ENCODE results near the gene GHRH.
A peak's percentile ranks its signal among the peaks of the same experiment; 100 is the strongest.

GHRH gene

GRCh38 chr20:37207171-37207570 lies 54.4 kb downstream of the GHRH start:
- DNase-seq (ENCODE audit: low read depth) = no peak

GRCh38 chr20:37205794-37206193 lies 55.8 kb downstream of the GHRH start:
- no peak overlapping the region for H3K4me3 ChIP-seq (ENCODE audit: low read depth, low read length)
- TF ChIP-seq POLR2A (IDR thresholded peaks at IDR 0.05; ENCODE audit: extremely low read depth, insufficient read length) (no peak), MAX (IDR thresholded peaks at IDR 0.05; ENCODE audit: low read depth, low read length) (no peak), MYC (IDR thresholded peaks at IDR 0.05; ENCODE audit: low read depth, low read length) (no peak), CTCF (IDR thresholded peaks at IDR 0.05; ENCODE audit: low read depth, low read length) (no peak)
- no peak for DNase-seq (ENCODE audit: low read depth)

More at GRCh38 chr20:37207171-37207570, 54.4 kb downstream of the GHRH start:
- TF ChIP-seq MYC (IDR thresholded peaks at IDR 0.05; ENCODE audit: low read depth, low read length) = no peak
- TF ChIP-seq CTCF (IDR thresholded peaks at IDR 0.05; ENCODE audit: low read depth, low read length) = no peak
- no peak for TF ChIP-seq POLR2A (IDR thresholded peaks at IDR 0.05; ENCODE audit: extremely low read depth, insufficient read length)
- no peak for TF ChIP-seq MAX (IDR thresholded peaks at IDR 0.05; ENCODE audit: low read depth, low read length)
- no peak overlapping the region for H3K4me3 ChIP-seq (ENCODE audit: low read depth, low read length)

GRCh38 chr20:37205130-37205529 lies 56.5 kb downstream of the GHRH start:
- no peak for DNase-seq (ENCODE audit: low read depth)
- no peak for TF ChIP-seq MAX (IDR thresholded peaks at IDR 0.05; ENCODE audit: low read depth, low read length)
- TF ChIP-seq CTCF (IDR thresholded peaks at IDR 0.05; ENCODE audit: low read depth, low read length) = no peak
- TF ChIP-seq POLR2A (IDR thresholded peaks at IDR 0.05; ENCODE audit: extremely low read depth, insufficient read length) = no peak
- no peak for TF ChIP-seq MYC (IDR thresholded peaks at IDR 0.05; ENCODE audit: low read depth, low read length)
- no peak overlapping the region for H3K4me3 ChIP-seq (ENCODE audit: low read depth, low read length)

- no peak for TF ChIP-seq CTCF (IDR thresholded peaks at IDR 0.05; ENCODE audit: low read depth, low read length)
- TF ChIP-seq MYC (IDR thresholded peaks at IDR 0.05; ENCODE audit: low read depth, low read length) = no peak
- TF ChIP-seq POLR2A (IDR thresholded peaks at IDR 0.05; ENCODE audit: extremely low read depth, insufficient read length) = no peak
- no peak for TF ChIP-seq MAX (IDR thresholded peaks at IDR 0.05; ENCODE audit: low read depth, low read length)
- no peak overlapping the region for H3K4me3 ChIP-seq (ENCODE audit: low read depth, low read length)
- DNase-seq (ENCODE audit: low read depth) = no peak
These were observed 57.6 kb downstream of the GHRH start for GRCh38 chr20:37204056-37204455.

- H3K4me3 ChIP-seq (ENCODE audit: low read depth, low read length) = no peak overlapping the region
- DNase-seq (ENCODE audit: low read depth) = peak; percentile 63
- TF ChIP-seq POLR2A (IDR thresholded peaks at IDR 0.05; ENCODE audit: extremely low read depth, insufficient read length) (no peak), CTCF (IDR thresholded peaks at IDR 0.05; ENCODE audit: low read depth, low read length) (peak; percentile 89), MAX (IDR thresholded peaks at IDR 0.05; ENCODE audit: low read depth, low read length) (no peak), MYC (IDR thresholded peaks at IDR 0.05; ENCODE audit: low read depth, low read length) (no peak)
These were observed 59.2 kb downstream of the GHRH start for GRCh38 chr20:37202267-37202943.
